G401 (cell line): ENCODE measurements around the gene PCIF1. TPM values are rescaled to one million over a fixed set of nuclear protein-coding genes. Genes with fewer than 3 reads are reported as not detected.
A peak's percentile ranks its signal among the peaks of the same experiment; 100 is the strongest.
"Not testable (repeated sequence)": the region's sequence is repeated elsewhere in the genome, so short reads cannot be mapped to it uniquely, and the experiment has no call there.

Experiments used
- DNase-seq: peaks from one replicate; pipeline ENCODE4 v3.0.0-alpha.2; 2015; ENCODE audit warnings: low spot score
- in situ Hi-C: cut with HindIII; loops from 2 replicates; pipeline ENCODE4 v1.10.0; 2016; ENCODE audit warnings: low sequenced_read_pairs, mixed read lengths
- total RNA-seq: library from RNA; depleted of rRNA; stranded (reverse); fragments of >200 nt; shearing (Covaris generic); gene quantifications from 2 replicates; pipeline ENCODE4 v1.2.3, GENCODE V29; 2014

The PCIF1 gene
- total RNA-seq, 1 experiment from 2014 or later = 11.6 TPM

- DNase-seq = no peak
- in situ Hi-C loops = loop anchor here (5.0 kb wide), 1 partner anchor 51 kb away; the partner anchor contains the start of genes CTSA and NEURL2
Observed at GRCh38 chr20:45943613-45944012, 9.1 kb downstream of the PCIF1 start.

- in situ Hi-C loops = loop anchor here (5.0 kb wide), 1 partner anchor 52 kb away; the partner anchor contains the start of genes CTSA and NEURL2
- no peak for DNase-seq
Observed at GRCh38 chr20:45944151-45944964, 9.9 kb downstream of the PCIF1 start.

- no peak for DNase-seq
- in situ Hi-C loops = loop anchor here (5.0 kb wide), 1 partner anchor 53 kb away; the partner anchor contains the start of genes CTSA and NEURL2
Observed at GRCh38 chr20:45944965-45945677, 10.6 kb downstream of the PCIF1 start.

- in situ Hi-C loops = no loop called here
- DNase-seq = no peak
Observed at GRCh38 chr20:45945678-45946148, 11.2 kb downstream of the PCIF1 start.

GRCh38 chr20:45946149-45946970 is 11.9 kb downstream of the PCIF1 start:
- DNase-seq = no peak
- in situ Hi-C loops = no loop called here

- in situ Hi-C loops = no loop called here
Observed at GRCh38 chr20:45947110-45947866, 12.8 kb downstream of the PCIF1 start.

GRCh38 chr20:45948261-45948733 is 13.8 kb downstream of the PCIF1 start:
- in situ Hi-C loops = no loop called here
- no peak for DNase-seq

More at GRCh38 chr20:45947110-45947866, 12.8 kb downstream of the PCIF1 start:
- no peak for DNase-seq

- in situ Hi-C loops = no loop called here
- DNase-seq = no peak
Observed at GRCh38 chr20:45948742-45949541, 14.5 kb downstream of the PCIF1 start.

GRCh38 chr20:45949542-45950329 is 15.3 kb downstream of the PCIF1 start:
- in situ Hi-C loops = no loop called here
- DNase-seq = peak; percentile 52

- in situ Hi-C loops = no loop called here
- DNase-seq = peak; percentile 37
Observed at GRCh38 chr20:45950330-45950646, 15.8 kb downstream of the PCIF1 start.

- in situ Hi-C loops = no loop called here
- DNase-seq = no peak
Observed at GRCh38 chr20:45951925-45952834, 17.7 kb downstream of the PCIF1 start.

GRCh38 chr20:45952861-45953260 is 18.4 kb downstream of the PCIF1 start:
- in situ Hi-C loops = no loop called here
- DNase-seq = no peak

GRCh38 chr20:45953672-45954071 is 19.2 kb downstream of the PCIF1 start:
- no peak for DNase-seq
- in situ Hi-C loops = no loop called here

- in situ Hi-C loops, DNase-seq: not testable (repeated sequence)
Observed at GRCh38 chr20:45956326-45956725, 21.8 kb downstream of the PCIF1 start.

- no peak for DNase-seq
- in situ Hi-C loops = no loop called here
Observed at GRCh38 chr20:45957021-45957941, 22.8 kb downstream of the PCIF1 start.
